Hepatocyte (in vitro differentiated cells): ENCODE results near the gene GOLGA6L10.
"Not testable (repeated sequence)": the region's sequence is repeated elsewhere in the genome, so short reads cannot be mapped to it uniquely, and the experiment has no call there.

Experiments
- EZH2 ChIP-seq: fragments of 200-600 bp; sonication (generic); IDR thresholded peaks from 2 replicates; pipeline ENCODE4 v1.6.1; 2016; ENCODE audit warnings: antibody characterized with exemption, mild to moderate bottlenecking, borderline replicate concordance
- EZH2phosphoT487 ChIP-seq: fragments of 200-600 bp; sonication (generic); IDR thresholded peaks from one replicate; pipeline ENCODE4 v1.6.1; 2018; ENCODE audit warnings: antibody characterized with exemption, mild to moderate bottlenecking, low read depth, moderate library complexity; ENCODE audit not compliant: unreplicated experiment, severe bottlenecking
- TF ChIP-seq, protein P1 (sequence below): fragments of 200-600 bp; sonication (generic); IDR thresholded peaks from 2 replicates; pipeline ENCODE4 v1.5.1; 2016; ENCODE audit warnings: antibody characterized with exemption, mild to moderate bottlenecking; ENCODE audit not compliant: poor library complexity

DNA sequence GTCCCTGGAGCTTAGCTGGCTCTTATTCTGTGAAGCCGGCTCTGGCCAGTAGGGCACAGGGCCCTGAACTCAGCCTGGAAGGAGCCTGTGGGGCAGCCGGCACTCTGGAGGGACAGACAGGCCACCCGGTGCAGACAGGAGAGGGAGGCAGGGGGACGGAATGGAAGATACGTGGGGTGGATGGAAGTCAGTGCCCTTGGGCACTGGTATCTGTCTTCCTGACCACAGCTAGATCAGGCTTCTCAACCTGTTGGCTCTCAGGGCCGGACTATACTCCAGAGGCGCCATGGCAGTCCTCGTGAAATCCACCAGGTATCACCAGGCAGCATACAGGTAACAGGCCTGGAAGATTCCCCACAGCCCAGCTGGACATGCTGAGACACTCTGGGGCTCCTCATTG is 10.7 kb downstream of the GOLGA6L10 start:
- TF ChIP-seq EZH2phosphoT487, EZH2: not testable (repeated sequence)
- TF ChIP-seq, protein P1, sequence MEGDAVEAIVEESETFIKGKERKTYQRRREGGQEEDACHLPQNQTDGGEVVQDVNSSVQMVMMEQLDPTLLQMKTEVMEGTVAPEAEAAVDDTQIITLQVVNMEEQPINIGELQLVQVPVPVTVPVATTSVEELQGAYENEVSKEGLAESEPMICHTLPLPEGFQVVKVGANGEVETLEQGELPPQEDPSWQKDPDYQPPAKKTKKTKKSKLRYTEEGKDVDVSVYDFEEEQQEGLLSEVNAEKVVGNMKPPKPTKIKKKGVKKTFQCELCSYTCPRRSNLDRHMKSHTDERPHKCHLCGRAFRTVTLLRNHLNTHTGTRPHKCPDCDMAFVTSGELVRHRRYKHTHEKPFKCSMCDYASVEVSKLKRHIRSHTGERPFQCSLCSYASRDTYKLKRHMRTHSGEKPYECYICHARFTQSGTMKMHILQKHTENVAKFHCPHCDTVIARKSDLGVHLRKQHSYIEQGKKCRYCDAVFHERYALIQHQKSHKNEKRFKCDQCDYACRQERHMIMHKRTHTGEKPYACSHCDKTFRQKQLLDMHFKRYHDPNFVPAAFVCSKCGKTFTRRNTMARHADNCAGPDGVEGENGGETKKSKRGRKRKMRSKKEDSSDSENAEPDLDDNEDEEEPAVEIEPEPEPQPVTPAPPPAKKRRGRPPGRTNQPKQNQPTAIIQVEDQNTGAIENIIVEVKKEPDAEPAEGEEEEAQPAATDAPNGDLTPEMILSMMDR, result not testable (repeated sequence)
